Natural killer cell treated with Interleukin-12 subunit alpha and Interleukin-12 subunit beta and Interleukin-15 and Interleukin-18, amount 100 ng/mL, for 72 hours (primary cell): ENCODE measurements around the gene GULP1. TPM values are rescaled to one million over a fixed set of nuclear protein-coding genes. Genes with fewer than 3 reads are reported as not detected.

Source experiments
- ATAC-seq, 2 donors: fragments of 150-1000 bp; cut with Tn5 transposase in 1 of 2; sonication (Bioruptor Pico), chemical (Tn5 transposase) in 1 of 2; 2 replicates each; pipeline ENCODE4 v1.10.0; 2021
- DNase-seq: peaks from one replicate; pipeline ENCODE4 v3.0.0; 2022; ENCODE audit warnings: low spot score
- H3K27ac Mint-ChIP-seq, 2 donors: 1 replicate in 1 of 2; 2 replicates in 1 of 2; pipeline ENCODE4 v1.8.0; 2022; ENCODE audit warnings: mixed read lengths in 2 of 2, mild to moderate bottlenecking in 1 of 2, moderate library complexity in 1 of 2
- H3K27me3 Mint-ChIP-seq, 2 donors: 1 replicate in 1 of 2; 2 replicates in 1 of 2; pipeline ENCODE4 v1.8.0; 2022; ENCODE audit warnings: mixed read lengths in 2 of 2
- H3K36me3 Mint-ChIP-seq: one replicate; pipeline ENCODE4 v1.8.0; 2022; ENCODE audit warnings: mixed read lengths
- H3K4me1 Mint-ChIP-seq, 2 donors: 1 replicate in 1 of 2; 2 replicates in 1 of 2; pipeline ENCODE4 v1.8.0; 2022; ENCODE audit warnings: low read depth in 2 of 2, mixed read lengths in 2 of 2, mild to moderate bottlenecking in 1 of 2
- H3K4me3 Mint-ChIP-seq: one replicate; pipeline ENCODE4 v1.8.0; 2022; ENCODE audit warnings: mixed read lengths
- H3K9me3 Mint-ChIP-seq: 2 replicates; pipeline ENCODE4 v1.8.0; 2022; ENCODE audit warnings: mixed read lengths
- total RNA-seq, 2 donors: library from RNA; stranded (reverse); gene quantifications; one replicate each; pipeline ENCODE4 v1.2.3, GENCODE V29; 2022

Gene GULP1
- total RNA-seq, 2 donors from 2014 or later = not detected

- no peak overlapping the region for H3K4me3 Mint-ChIP-seq
- ATAC-seq (no peak), DNase-seq (no peak)
- no peaks in the 10 kb centered on the region for H3K4me1 Mint-ChIP-seq
- H3K36me3 Mint-ChIP-seq = no peaks in the 10 kb centered on the region
- H3K27ac Mint-ChIP-seq = no peak overlapping the region
- peaks cover 2% of the 10 kb centered on the region for H3K9me3 Mint-ChIP-seq
- no peaks in the 10 kb centered on the region for H3K27me3 Mint-ChIP-seq
Measured at GRCh38 chr2:188485496-188485895, 193.8 kb downstream of the GULP1 start.

GRCh38 chr2:188492751-188493150 lies 201.1 kb downstream of the GULP1 start:
- H3K36me3 Mint-ChIP-seq = peaks cover 6% of the 10 kb centered on the region
- H3K4me1 Mint-ChIP-seq = no peaks in the 10 kb centered on the region
- H3K4me3 Mint-ChIP-seq = no peak overlapping the region

GRCh38 chr2:188494906-188495305 lies 203.2 kb downstream of the GULP1 start:
- no peak for ATAC-seq
- peaks cover 6% of the 10 kb centered on the region for H3K36me3 Mint-ChIP-seq
- H3K9me3 Mint-ChIP-seq = peaks cover 17% of the 10 kb centered on the region
- no peaks in the 10 kb centered on the region for H3K27me3 Mint-ChIP-seq
- no peaks in the 10 kb centered on the region for H3K4me1 Mint-ChIP-seq
- H3K4me3 Mint-ChIP-seq = no peak overlapping the region
- H3K27ac Mint-ChIP-seq = no peak overlapping the region
- DNase-seq = no peak

More at GRCh38 chr2:188492751-188493150, 201.1 kb downstream of the GULP1 start:
- no peak for ATAC-seq
- H3K27me3 Mint-ChIP-seq = no peaks in the 10 kb centered on the region
- no peak for DNase-seq
- H3K27ac Mint-ChIP-seq = no peak overlapping the region
- H3K9me3 Mint-ChIP-seq = peaks cover 17% of the 10 kb centered on the region

- peaks cover 18% of the 10 kb centered on the region for H3K9me3 Mint-ChIP-seq
Measured at GRCh38 chr2:188495969-188496431, 204.3 kb downstream of the GULP1 start.

GRCh38 chr2:188497726-188498125 lies 206.1 kb downstream of the GULP1 start:
- ATAC-seq (no peak), DNase-seq (no peak)
- no peaks in the 10 kb centered on the region for H3K27me3 Mint-ChIP-seq
- no peak overlapping the region for H3K4me3 Mint-ChIP-seq
- no peak overlapping the region for H3K27ac Mint-ChIP-seq
- no peaks in the 10 kb centered on the region for H3K4me1 Mint-ChIP-seq
- peaks cover 15% of the 10 kb centered on the region for H3K9me3 Mint-ChIP-seq
- peaks cover 6% of the 10 kb centered on the region for H3K36me3 Mint-ChIP-seq

More at GRCh38 chr2:188495969-188496431, 204.3 kb downstream of the GULP1 start:
- Mint-ChIP-seq H3K27ac (no peak overlapping the region), H3K27me3 (no peaks in the 10 kb centered on the region), H3K4me1 (no peaks in the 10 kb centered on the region), H3K36me3 (peaks cover 6% of the 10 kb centered on the region), H3K4me3 (no peak overlapping the region)
- no peak for DNase-seq
- no peak for ATAC-seq

- no peak overlapping the region for H3K27ac Mint-ChIP-seq
- H3K9me3 Mint-ChIP-seq = peaks cover 6% of the 10 kb centered on the region
- ATAC-seq (no peak), DNase-seq (no peak)
- H3K27me3 Mint-ChIP-seq = no peaks in the 10 kb centered on the region
- no peaks in the 10 kb centered on the region for H3K36me3 Mint-ChIP-seq
- H3K4me1 Mint-ChIP-seq = no peaks in the 10 kb centered on the region
- no peak overlapping the region for H3K4me3 Mint-ChIP-seq
Measured at GRCh38 chr2:188503975-188504374, 212.3 kb downstream of the GULP1 start.

GRCh38 chr2:188506843-188507242 lies 215.2 kb downstream of the GULP1 start:
- H3K4me3 Mint-ChIP-seq = no peak overlapping the region
- peaks cover 4% of the 10 kb centered on the region for H3K9me3 Mint-ChIP-seq
- DNase-seq = no peak
- H3K27me3 Mint-ChIP-seq = no peaks in the 10 kb centered on the region
- H3K36me3 Mint-ChIP-seq = no peaks in the 10 kb centered on the region
- H3K4me1 Mint-ChIP-seq = no peaks in the 10 kb centered on the region
- no peak overlapping the region for H3K27ac Mint-ChIP-seq
- ATAC-seq = no peak

GRCh38 chr2:188511346-188511745 lies 219.7 kb downstream of the GULP1 start:
- no peak for DNase-seq
- Mint-ChIP-seq H3K4me1 (no peaks in the 10 kb centered on the region), H3K9me3 (peaks cover 3% of the 10 kb centered on the region), H3K27ac (no peak overlapping the region), H3K27me3 (no peaks in the 10 kb centered on the region), H3K4me3 (no peak overlapping the region), H3K36me3 (no peaks in the 10 kb centered on the region)
- no peak for ATAC-seq

GRCh38 chr2:188512456-188512855 lies 220.8 kb downstream of the GULP1 start:
- no peak overlapping the region for H3K4me3 Mint-ChIP-seq
- ATAC-seq (no peak), DNase-seq (no peak)
- H3K27ac Mint-ChIP-seq = no peak overlapping the region
- H3K27me3 Mint-ChIP-seq = no peaks in the 10 kb centered on the region
- H3K9me3 Mint-ChIP-seq = peaks cover 3% of the 10 kb centered on the region
- no peaks in the 10 kb centered on the region for H3K36me3 Mint-ChIP-seq
- H3K4me1 Mint-ChIP-seq = no peaks in the 10 kb centered on the region

- Mint-ChIP-seq H3K36me3 (no peaks in the 10 kb centered on the region), H3K9me3 (peaks cover 7% of the 10 kb centered on the region), H3K27ac (no peak overlapping the region), H3K4me1 (no peaks in the 10 kb centered on the region), H3K27me3 (no peaks in the 10 kb centered on the region), H3K4me3 (no peak overlapping the region)
- no peak for ATAC-seq
- DNase-seq = no peak
Measured at GRCh38 chr2:188515918-188516317, 224.2 kb downstream of the GULP1 start.

- Mint-ChIP-seq H3K9me3 (peaks cover 7% of the 10 kb centered on the region), H3K4me1 (no peaks in the 10 kb centered on the region), H3K36me3 (no peaks in the 10 kb centered on the region), H3K4me3 (no peak overlapping the region), H3K27me3 (no peaks in the 10 kb centered on the region), H3K27ac (no peak overlapping the region)
- no peak for DNase-seq
- ATAC-seq = no peak
Measured at GRCh38 chr2:188517549-188518215, 226.0 kb downstream of the GULP1 start.

- DNase-seq (no peak), ATAC-seq (no peak)
- Mint-ChIP-seq H3K36me3 (no peaks in the 10 kb centered on the region), H3K4me3 (no peak overlapping the region), H3K9me3 (peaks cover 7% of the 10 kb centered on the region), H3K27me3 (no peaks in the 10 kb centered on the region), H3K27ac (no peak overlapping the region), H3K4me1 (no peaks in the 10 kb centered on the region)
Measured at GRCh38 chr2:188518381-188518780, 226.7 kb downstream of the GULP1 start.

- Mint-ChIP-seq H3K4me3 (no peak overlapping the region), H3K27me3 (no peaks in the 10 kb centered on the region), H3K4me1 (no peaks in the 10 kb centered on the region), H3K27ac (no peak overlapping the region), H3K9me3 (peaks cover 7% of the 10 kb centered on the region), H3K36me3 (no peaks in the 10 kb centered on the region)
- ATAC-seq (no peak), DNase-seq (no peak)
Measured at GRCh38 chr2:188519136-188519535, 227.5 kb downstream of the GULP1 start.

- H3K36me3 Mint-ChIP-seq = no peaks in the 10 kb centered on the region
- no peaks in the 10 kb centered on the region for H3K4me1 Mint-ChIP-seq
- H3K27me3 Mint-ChIP-seq = no peaks in the 10 kb centered on the region
- H3K27ac Mint-ChIP-seq = no peak overlapping the region
- no peak overlapping the region for H3K4me3 Mint-ChIP-seq
- peaks cover 4% of the 10 kb centered on the region for H3K9me3 Mint-ChIP-seq
- ATAC-seq (no peak), DNase-seq (no peak)
Measured at GRCh38 chr2:188522517-188522916, 230.8 kb downstream of the GULP1 start.

GRCh38 chr2:188523919-188524318 lies 232.2 kb downstream of the GULP1 start:
- no peak overlapping the region for H3K4me3 Mint-ChIP-seq
- no peak overlapping the region for H3K27ac Mint-ChIP-seq
- no peaks in the 10 kb centered on the region for H3K27me3 Mint-ChIP-seq
- no peaks in the 10 kb centered on the region for H3K36me3 Mint-ChIP-seq
- H3K4me1 Mint-ChIP-seq = no peaks in the 10 kb centered on the region
- ATAC-seq (no peak), DNase-seq (no peak)
- H3K9me3 Mint-ChIP-seq = peaks cover 4% of the 10 kb centered on the region
